Measurements from ENCODE around the gene NLRC3.

GRCh38 chr16:3511286-3512180 lies 65.7 kb downstream of the NLRC3 start:
- TF ChIP-seq CTCF (IDR thresholded peaks at IDR 0.05) (no peak), POLR2AphosphoS5 (IDR thresholded peaks at IDR 0.05) (no peak), POLR2A (IDR thresholded peaks at IDR 0.05) (no peak)

Data from upper lobe of left lung (tissue), 4 donors.